ENCODE results near the gene CORO1C. TPM values are rescaled to one million over a fixed set of nuclear protein-coding genes. Genes with fewer than 3 reads are reported as not detected.

CORO1C gene
- total and polyA plus RNA-seq, 9 of the 15 experiments (the other 6 are each of a cell fraction or from before 2014, with no cell fraction given) = 55.2 to 280 (median 150) TPM

- WGBS (ENCODE audit: insufficient coverage, low coverage, missing lambda C conversion rate) = 27% methylated on average over 4 of the region's 4 CpGs
- BruUV-seq (replicated peaks) = no TSS peak
- H3K27me3 ChIP-seq (ENCODE audit: control insufficient read depth in 2 of 2, insufficient read depth in 2 of 2, low read length in 2 of 2) = no peaks in the 10 kb centered on the region
- no peaks in the 10 kb centered on the region for H3K9me3 ChIP-seq (replicated peaks; ENCODE audit: control insufficient read depth, insufficient read depth, low read depth, low read length)
- no peak; the same call in 2 of the 3 replicates for ATAC-seq
- H3K9me1 ChIP-seq (ENCODE audit: control insufficient read depth, insufficient read depth, low read length) = no peaks in the 10 kb centered on the region
- peak overlapping the region; percentile 24; the same call in 1 of the 2 replicates for H2AFZ ChIP-seq (ENCODE audit: low read depth, low read length)
- DNase-seq (ENCODE audit: extremely low read depth in 1 of 4, low spot score in 3 of 4) = no peak
- CTCF ChIA-PET (ENCODE audit: low intra/inter-chr PET ratio) = no interaction called here
- FAIRE-seq = no peak
- no peak overlapping the region for H3K4me2 ChIP-seq (ENCODE audit: insufficient read depth, low read length)
- H4K20me1 ChIP-seq (replicated peaks; ENCODE audit: control insufficient read depth, insufficient read depth, low read length) = no peaks in the 10 kb centered on the region
- intact Hi-C loops (cut with micrococcal nuclease) = no loop called here
- no peak overlapping the region for H3K27ac ChIP-seq (ENCODE audit: extremely low read depth, low read depth, low read length)
- in situ Hi-C loops (cut with MboI) = no loop called here
- POLR2A ChIA-PET = interaction anchor here (0.6 to 1.3 kb wide), 5 partner anchors 8 to 142 kb away, joined by 3 read pairs; no protein-coding TSS in a partner anchor
- H3K4me3 ChIP-seq = no peak overlapping the region
- no peaks in the 10 kb centered on the region for H3K4me1 ChIP-seq (replicated peaks in 1 of 2; ENCODE audit: control insufficient read depth in 2 of 2, insufficient read depth in 2 of 2, low read length in 2 of 2)
- H3K9ac ChIP-seq (ENCODE audit: insufficient read depth in 1 of 2, low read depth in 2 of 2, low read length in 2 of 2) = no peak overlapping the region
- 0 out of 3 replicates have a peak, but pooled peaks cover 2% of the 10 kb centered on the region for H3K36me3 ChIP-seq (ENCODE audit: control insufficient read depth, insufficient read depth, low read length)
- no peaks in the 10 kb centered on the region for H3K79me2 ChIP-seq (ENCODE audit: control insufficient read depth, insufficient read depth, low read length)
- TF ChIP-seq POLR2A (conservative IDR thresholded peaks at IDR 0.05) = no peak
- TF ChIP-seq, protein P1, sequence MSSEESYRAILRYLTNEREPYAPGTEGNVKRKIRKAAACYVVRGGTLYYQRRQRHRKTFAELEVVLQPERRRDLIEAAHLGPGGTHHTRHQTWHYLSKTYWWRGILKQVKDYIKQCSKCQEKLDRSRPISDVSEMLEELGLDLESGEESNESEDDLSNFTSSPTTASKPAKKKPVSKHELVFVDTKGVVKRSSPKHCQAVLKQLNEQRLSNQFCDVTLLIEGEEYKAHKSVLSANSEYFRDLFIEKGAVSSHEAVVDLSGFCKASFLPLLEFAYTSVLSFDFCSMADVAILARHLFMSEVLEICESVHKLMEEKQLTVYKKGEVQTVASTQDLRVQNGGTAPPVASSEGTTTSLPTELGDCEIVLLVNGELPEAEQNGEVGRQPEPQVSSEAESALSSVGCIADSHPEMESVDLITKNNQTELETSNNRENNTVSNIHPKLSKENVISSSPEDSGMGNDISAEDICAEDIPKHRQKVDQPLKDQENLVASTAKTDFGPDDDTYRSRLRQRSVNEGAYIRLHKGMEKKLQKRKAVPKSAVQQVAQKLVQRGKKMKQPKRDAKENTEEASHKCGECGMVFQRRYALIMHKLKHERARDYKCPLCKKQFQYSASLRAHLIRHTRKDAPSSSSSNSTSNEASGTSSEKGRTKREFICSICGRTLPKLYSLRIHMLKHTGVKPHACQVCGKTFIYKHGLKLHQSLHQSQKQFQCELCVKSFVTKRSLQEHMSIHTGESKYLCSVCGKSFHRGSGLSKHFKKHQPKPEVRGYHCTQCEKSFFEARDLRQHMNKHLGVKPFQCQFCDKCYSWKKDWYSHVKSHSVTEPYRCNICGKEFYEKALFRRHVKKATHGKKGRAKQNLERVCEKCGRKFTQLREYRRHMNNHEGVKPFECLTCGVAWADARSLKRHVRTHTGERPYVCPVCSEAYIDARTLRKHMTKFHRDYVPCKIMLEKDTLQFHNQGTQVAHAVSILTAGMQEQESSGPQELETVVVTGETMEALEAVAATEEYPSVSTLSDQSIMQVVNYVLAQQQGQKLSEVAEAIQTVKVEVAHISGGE (CRISPR knock-in tag; IDR thresholded peaks at IDR 0.05) = no peak
- no peak for TF ChIP-seq MLLT1 (IDR thresholded peaks at IDR 0.05)
- TF ChIP-seq KLF1 (tag; IDR thresholded peaks at IDR 0.05) = no peak
- TF ChIP-seq CBFB (CRISPR knock-in tag; IDR thresholded peaks at IDR 0.05) = no peak
- no peak for TF ChIP-seq HMGN3 (IDR thresholded peaks at IDR 0.05; ENCODE audit: borderline replicate concordance, extremely low read depth, insufficient read length, low read depth, low read length)
- no peak for TF ChIP-seq ZBTB2 (IDR thresholded peaks at IDR 0.05)
- no peak for TF ChIP-seq CREB1 (IDR thresholded peaks at IDR 0.05)
- no peak for TF ChIP-seq CREB1 (CRISPR knock-in tag; IDR thresholded peaks at IDR 0.05)
- TF ChIP-seq PATZ1 (CRISPR knock-in tag; IDR thresholded peaks at IDR 0.05; ENCODE audit: borderline replicate concordance) = no peak
- TF ChIP-seq CREBBP (IDR thresholded peaks at IDR 0.05; ENCODE audit: low read depth, low read length) = no peak
- no peak for TF ChIP-seq ZNF3 (CRISPR knock-in tag; IDR thresholded peaks at IDR 0.05)
Measured at GRCh38 chr12:108751821-108752220, 20.5 kb upstream of the CORO1C start.
